Esophagus squamous epithelium (tissue), 5 donors: ENCODE results near the gene RRP1. TPM values are rescaled to one million over a fixed set of nuclear protein-coding genes. Genes with fewer than 3 reads are reported as not detected.

Experiments
- DNase-seq: peaks from one replicate; lab custom pipeline; 2025; lab: John Stamatoyannopoulos, UW
- H3K27ac ChIP-seq, 4 donors: fragments of 200-600 bp; sonication (generic); one replicate each; pipeline ENCODE4 v1.5.1; 2016 to 2019; ENCODE audit warnings: mild to moderate bottlenecking in 1 of 4
- H3K27me3 ChIP-seq, 4 donors: fragments of 200-600 bp; sonication (generic); 1 replicate in 3 of 4; 2 replicates in 1 of 4; pipeline versions ENCODE4 v1.5.1 to v1.6.0; 2017 to 2021; ENCODE audit warnings: antibody characterized with exemption in 1 of 4
- H3K36me3 ChIP-seq, 3 donors: fragments of 200-600 bp; sonication (generic); one replicate each; pipeline ENCODE4 v1.5.1; 2016 to 2019
- H3K4me1 ChIP-seq, 3 donors: fragments of 200-600 bp; sonication (generic); one replicate each; pipeline ENCODE4 v1.5.1; 2017 to 2019
- H3K4me3 ChIP-seq, 4 donors: fragments of 200-600 bp; sonication (generic); 1 replicate in 3 of 4; 2 replicates in 1 of 4; pipeline ENCODE4 v1.5.1; 2016 to 2019; ENCODE audit warnings: mild to moderate bottlenecking in 2 of 4, moderate library complexity in 1 of 4
- H3K9me3 ChIP-seq, 3 donors: fragments of 200-600 bp; sonication (generic); one replicate each; pipeline ENCODE4 v1.5.1; 2016 to 2019
- POLR2A ChIP-seq, 4 donors: fragments of 450-650 bp; IDR thresholded peaks; one replicate each; pipeline ENCODE4 v1.6.1; 2017; ENCODE audit warnings: antibody characterized with exemption in 4 of 4, mild to moderate bottlenecking in 4 of 4, moderate library complexity in 3 of 4
- WGBS, 2 donors: methylation state at CpG; one replicate each; pipeline ENCODE4 v1.1.5; 2018; 5-methylcytosine and 5-hydroxymethylcytosine counted together
- intact Hi-C: fragments of 100-400 bp; cut with DNase I; formaldehyde crosslinking; loops from one replicate; pipeline ENCODE4 v1.15.0; 2022
- total RNA-seq, 4 donors: library from RNA; depleted of rRNA; stranded (reverse); fragments of >200 nt; gene quantifications; one replicate each; pipeline ENCODE4 v1.1.0, GENCODE V29; 2016
- TF ChIP-seq, protein P1 (sequence below), 6 experiments: fragments of 450-650 bp in 4 of 6; fragments of 200-600 bp in 2 of 6; sonication (generic) in 2 of 6; IDR thresholded peaks; one replicate each; pipeline ENCODE4 v1.5.1; 2016 to 2019; ENCODE audit warnings: antibody characterized with exemption in 6 of 6, mild to moderate bottlenecking in 4 of 6, moderate library complexity in 4 of 6
- donor health status: DM: yes; HTN: yes; CAD: no.

Gene RRP1
- total RNA-seq, 4 donors from 2014 or later = 22.5 to 37.2 (median 30.4) TPM

DNA sequence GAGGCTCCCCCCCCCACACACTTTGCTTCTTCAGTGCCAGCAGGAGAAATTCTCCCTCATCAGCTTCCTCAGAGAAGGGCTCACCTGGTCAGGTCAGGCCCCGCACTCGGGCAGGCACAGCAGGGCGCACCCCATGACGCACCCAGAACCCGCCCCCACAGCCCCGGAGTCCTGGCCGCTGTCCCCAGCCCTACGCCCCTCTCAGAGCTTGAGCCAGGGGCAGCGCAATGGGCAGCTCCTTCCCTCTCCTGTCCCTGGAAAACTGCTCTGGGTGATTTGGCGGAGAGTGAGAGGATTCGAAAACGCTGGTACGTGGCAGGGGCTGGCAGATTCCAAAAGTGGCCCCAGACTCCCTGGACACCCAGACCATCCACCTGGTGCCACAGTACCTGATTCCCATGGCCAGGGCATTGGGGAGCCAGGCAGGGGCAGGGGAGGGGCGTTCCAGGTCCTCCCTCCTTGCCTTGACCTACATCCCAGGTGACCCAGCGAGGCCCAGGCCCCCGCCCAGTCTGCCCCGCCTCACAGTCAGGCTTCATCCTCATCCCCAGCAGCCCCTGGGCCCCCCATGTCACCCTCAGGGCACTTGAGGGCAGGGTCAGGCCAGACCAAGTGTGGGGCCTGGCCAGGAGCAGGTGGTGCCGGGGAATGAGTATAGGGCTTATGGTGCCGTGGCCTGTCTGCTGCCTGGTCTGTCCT, 23.7 kb downstream of the RRP1 start:
- Histone ChIP-seq H3K27me3 (no peaks in the 10 kb centered on the region), H3K36me3 (no peaks in the 10 kb centered on the region), H3K4me1 (peaks cover 46 to 86% (median 54%) of the 10 kb centered on the region in 3 donors), H3K9me3 (no peaks in the 10 kb centered on the region), H3K27ac (peak overlapping the region; percentile 77 to 85 (median 80)), H3K4me3 (peak overlapping the region in 1 of 4 donors; percentile 28)
- WGBS, 2 donors = 60 to 100% methylated on average over 2 to 14 of the region's 19 CpGs
- DNase-seq = no peak
- TF ChIP-seq, protein P1, sequence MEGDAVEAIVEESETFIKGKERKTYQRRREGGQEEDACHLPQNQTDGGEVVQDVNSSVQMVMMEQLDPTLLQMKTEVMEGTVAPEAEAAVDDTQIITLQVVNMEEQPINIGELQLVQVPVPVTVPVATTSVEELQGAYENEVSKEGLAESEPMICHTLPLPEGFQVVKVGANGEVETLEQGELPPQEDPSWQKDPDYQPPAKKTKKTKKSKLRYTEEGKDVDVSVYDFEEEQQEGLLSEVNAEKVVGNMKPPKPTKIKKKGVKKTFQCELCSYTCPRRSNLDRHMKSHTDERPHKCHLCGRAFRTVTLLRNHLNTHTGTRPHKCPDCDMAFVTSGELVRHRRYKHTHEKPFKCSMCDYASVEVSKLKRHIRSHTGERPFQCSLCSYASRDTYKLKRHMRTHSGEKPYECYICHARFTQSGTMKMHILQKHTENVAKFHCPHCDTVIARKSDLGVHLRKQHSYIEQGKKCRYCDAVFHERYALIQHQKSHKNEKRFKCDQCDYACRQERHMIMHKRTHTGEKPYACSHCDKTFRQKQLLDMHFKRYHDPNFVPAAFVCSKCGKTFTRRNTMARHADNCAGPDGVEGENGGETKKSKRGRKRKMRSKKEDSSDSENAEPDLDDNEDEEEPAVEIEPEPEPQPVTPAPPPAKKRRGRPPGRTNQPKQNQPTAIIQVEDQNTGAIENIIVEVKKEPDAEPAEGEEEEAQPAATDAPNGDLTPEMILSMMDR (IDR thresholded peaks at IDR 0.05) = no peak
- TF ChIP-seq POLR2A (IDR thresholded peaks at IDR 0.05) = no peak
- intact Hi-C loops = no loop called here

DNA sequence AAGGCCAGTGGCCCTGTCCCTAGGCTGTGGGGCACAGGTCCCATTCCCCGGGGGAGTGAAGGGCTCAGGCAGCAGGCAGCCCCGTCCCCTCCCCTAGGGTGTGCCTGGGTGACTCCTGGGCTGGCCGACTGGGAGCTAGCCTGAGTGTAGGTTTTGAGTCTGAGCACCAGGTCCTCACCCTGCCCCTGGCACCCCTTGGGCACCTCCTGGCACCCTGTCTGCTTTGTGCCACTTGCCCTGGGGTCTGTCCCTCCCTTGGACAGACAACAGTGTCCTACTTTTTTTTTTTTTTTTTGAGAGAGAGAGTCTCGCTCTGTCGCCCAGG, 24.2 kb downstream of the RRP1 start:
- Histone ChIP-seq H3K27ac (peak overlapping the region; percentile 77 to 85 (median 80)), H3K36me3 (no peaks in the 10 kb centered on the region), H3K4me1 (peaks cover 46 to 82% (median 54%) of the 10 kb centered on the region in 3 donors), H3K27me3 (no peaks in the 10 kb centered on the region), H3K9me3 (peaks cover 0 to 3% (median 0%) of the 10 kb centered on the region in 3 donors), H3K4me3 (no peak overlapping the region)
- 88 to 92% methylated on average over 2 to 4 of the region's 5 CpGs for WGBS, 2 donors
- DNase-seq = no peak
- intact Hi-C loops = no loop called here
- no peak for TF ChIP-seq POLR2A (IDR thresholded peaks at IDR 0.05)
- TF ChIP-seq, protein P1 (IDR thresholded peaks at IDR 0.05) = no peak

DNA sequence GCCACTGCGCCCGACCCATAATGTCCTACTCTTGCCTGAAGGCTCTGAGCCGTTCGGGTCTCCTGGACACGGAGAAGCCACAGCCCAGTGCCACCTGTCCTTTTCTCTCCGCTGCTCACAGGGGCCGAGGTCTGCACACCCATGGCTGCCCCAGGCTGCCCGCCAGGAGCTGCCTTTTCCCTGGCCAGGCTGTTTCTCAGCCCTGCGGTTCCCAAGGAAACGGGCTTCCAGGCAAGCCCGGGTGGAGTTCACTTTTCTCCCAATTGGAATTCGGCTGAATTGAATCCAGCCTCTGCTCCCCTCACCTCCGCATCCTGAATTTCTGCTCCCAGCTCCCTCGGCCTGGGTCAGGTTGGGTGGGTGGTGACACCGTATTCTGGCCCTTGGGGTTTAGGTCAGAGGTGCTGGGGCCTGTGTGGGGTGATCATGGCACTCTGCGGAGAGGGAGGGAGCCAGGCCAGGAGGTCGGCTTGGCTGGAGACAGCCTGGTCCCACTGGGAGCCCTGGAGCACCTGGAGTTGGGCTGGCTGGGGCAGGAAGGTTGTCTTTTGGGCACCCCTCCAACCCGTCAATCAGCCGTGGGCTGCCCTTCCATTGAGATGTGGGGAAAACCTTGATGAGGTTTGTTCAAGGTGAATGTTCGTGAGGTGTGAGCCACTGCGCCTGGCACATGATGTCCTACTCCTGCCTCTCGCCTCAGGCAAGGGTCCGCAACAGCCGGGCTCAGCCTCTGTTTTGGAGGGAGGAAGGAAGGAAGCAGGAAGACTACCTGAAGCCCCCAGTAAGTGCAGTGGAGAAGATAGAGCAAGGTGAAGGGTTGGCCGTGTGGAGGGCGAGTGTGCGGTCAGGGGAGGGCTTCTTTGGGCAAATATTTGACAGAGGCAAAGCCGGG, 25.1 kb downstream of the RRP1 start:
- no peak for DNase-seq
- intact Hi-C loops = no loop called here
- Histone ChIP-seq H3K4me1 (peaks cover 39 to 74% (median 47%) of the 10 kb centered on the region in 3 donors), H3K9me3 (peaks cover 0 to 7% (median 0%) of the 10 kb centered on the region in 3 donors), H3K27me3 (no peaks in the 10 kb centered on the region), H3K4me3 (no peak overlapping the region), H3K27ac (peak overlapping the region in 2 of 4 donors; percentile 26 to 33), H3K36me3 (no peaks in the 10 kb centered on the region)
- TF ChIP-seq POLR2A (IDR thresholded peaks at IDR 0.05) = no peak
- TF ChIP-seq, protein P1 (IDR thresholded peaks at IDR 0.05) = no peak
- 28 to 49% methylated on average over 10 to 18 of the region's 28 CpGs for WGBS, 2 donors

DNA sequence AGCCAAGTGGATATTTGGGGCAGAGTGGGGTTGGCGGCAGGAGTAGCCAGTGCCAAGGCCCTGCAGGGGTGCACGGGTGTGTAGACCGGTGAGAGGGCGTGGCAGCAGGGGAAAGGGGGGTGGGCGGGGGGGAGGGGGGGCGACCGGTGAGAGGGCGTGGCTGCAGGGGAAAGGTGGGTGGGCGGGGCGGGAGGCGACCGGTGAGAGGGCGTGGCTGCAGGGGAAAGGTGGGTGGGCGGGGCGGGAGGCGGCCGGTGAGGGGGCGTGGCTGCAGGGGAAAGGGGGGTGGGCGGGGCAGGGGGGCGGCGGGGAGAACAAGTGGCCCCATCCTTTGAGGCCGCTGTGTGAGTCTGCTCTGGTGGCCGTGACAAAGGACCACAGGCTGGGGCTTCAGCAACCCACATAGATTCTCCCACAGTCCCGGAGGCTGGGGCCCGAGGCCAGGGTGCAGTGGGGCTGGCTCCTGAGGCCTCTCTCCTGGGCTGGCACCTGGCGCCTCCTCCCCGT, 25.8 kb downstream of the RRP1 start:
- Histone ChIP-seq H3K27ac (peak overlapping the region in 2 of 4 donors; percentile 26 to 33), H3K4me3 (no peak overlapping the region), H3K4me1 (peaks cover 32 to 67% (median 40%) of the 10 kb centered on the region in 3 donors), H3K36me3 (no peaks in the 10 kb centered on the region), H3K9me3 (peaks cover 0 to 7% (median 0%) of the 10 kb centered on the region in 3 donors), H3K27me3 (no peaks in the 10 kb centered on the region)
- no peak for DNase-seq
- TF ChIP-seq, protein P1 (IDR thresholded peaks at IDR 0.05) = no peak
- no peak for TF ChIP-seq POLR2A (IDR thresholded peaks at IDR 0.05)
- intact Hi-C loops = no loop called here
- 35 to 41% methylated on average over 4 to 6 of the region's 27 CpGs for WGBS, 2 donors
